ENCODE data around the gene ANXA11.

Gene ANXA11

DNA sequence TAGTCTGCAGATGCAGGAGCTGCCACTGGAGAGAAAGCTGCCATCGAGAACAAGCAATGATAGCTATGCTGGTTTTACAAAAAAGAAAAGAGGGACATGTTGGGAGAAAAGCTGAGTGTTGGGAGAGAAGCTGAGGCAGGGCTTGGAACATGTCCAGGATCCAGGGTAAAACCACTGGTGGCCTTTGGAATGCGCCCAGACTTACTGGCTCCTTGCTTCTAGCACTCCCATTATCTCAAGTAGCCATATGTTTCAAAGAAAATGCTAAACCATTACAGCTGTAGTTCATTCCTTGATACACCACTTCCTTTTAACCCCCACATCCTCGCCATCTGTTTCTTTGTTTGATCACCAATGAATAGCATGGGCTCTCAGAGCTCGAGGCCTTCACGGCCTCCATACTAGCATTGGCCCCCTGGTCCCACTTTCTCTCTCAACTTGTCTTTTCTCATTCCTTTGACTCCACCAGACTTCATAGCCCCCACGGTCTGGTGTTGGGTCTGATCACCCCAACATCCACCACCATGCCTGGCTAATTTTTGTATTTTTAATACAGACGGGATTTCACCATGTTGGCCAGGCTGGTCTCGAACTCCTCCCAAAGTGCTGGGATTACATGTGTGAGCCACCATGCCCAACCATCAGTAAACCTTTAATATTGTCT lies 96.6 kb downstream of the ANXA11 start:
- FAIRE-seq (no peak), DNase-seq (ENCODE audit: insufficient read length, low spot score) (no peak)
- TF ChIP-seq POLR2A (IDR thresholded peaks at IDR 0.05; ENCODE audit: low read depth, low read length): no peak

DNA sequence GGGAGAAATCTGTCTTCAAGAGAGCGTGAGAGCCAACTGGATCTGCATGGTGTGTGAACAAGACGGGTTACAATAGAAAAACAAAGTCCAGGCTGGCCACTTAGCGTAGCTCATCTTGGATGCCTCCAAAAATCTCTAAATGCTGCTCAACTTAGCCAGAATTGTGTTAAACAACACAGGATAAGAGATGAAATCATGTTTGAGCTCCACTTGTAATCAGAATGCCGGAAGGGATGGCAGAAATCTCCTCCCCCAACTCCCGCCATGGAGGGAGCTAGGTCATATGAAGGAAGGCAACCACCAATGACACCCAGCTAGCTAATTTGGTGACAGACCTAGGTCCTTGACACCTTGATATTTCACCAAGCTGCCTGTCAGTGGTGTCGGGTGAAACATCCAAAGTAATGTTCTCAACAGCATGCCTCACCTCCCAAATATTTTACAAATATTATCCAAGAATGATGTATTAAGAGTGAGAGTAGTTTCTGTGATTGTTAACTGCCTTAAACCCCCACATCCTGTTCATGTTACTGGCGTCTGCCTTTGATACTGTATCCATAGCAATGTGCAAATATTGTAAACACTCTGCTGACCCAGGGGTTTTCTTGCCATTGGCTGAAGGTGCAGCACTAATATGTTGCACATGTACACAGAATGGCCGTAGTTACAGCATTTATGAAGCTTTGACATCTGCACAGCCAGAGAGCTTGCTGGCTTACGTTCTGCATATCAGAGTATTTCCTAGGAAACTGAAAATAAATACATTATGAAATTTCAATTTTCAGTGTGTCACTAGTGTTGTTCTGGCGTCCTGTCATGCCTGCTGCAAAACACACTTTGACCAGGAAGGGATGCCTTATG lies 101.0 kb downstream of the ANXA11 start:
- DNase-seq (ENCODE audit: insufficient read length, low spot score): no peak
- no peak for TF ChIP-seq POLR2A (IDR thresholded peaks at IDR 0.05; ENCODE audit: low read depth, low read length)
- FAIRE-seq: no peak

All from H54 (cell line).